Choroid plexus epithelial cell (primary cell): Measurements from ENCODE around the gene TCAF1.
"Not testable (repeated sequence)": the region's sequence is repeated elsewhere in the genome, so short reads cannot be mapped to it uniquely, and the experiment has no call there.

Experiments
- DNase-seq: peaks from one replicate; pipeline ENCODE4 v3.0.0-alpha.2; 2010; ENCODE audit warnings: low read depth
- H3K4me3 ChIP-seq: 2 replicates; pipeline ENCODE4 v1.5.1; 2011; ENCODE audit warnings: low read depth, mild to moderate bottlenecking, control low read depth, low read length, moderate library complexity
- CTCF ChIP-seq: conservative IDR thresholded peaks from 2 replicates; pipeline ENCODE4 v1.5.1; 2011; ENCODE audit warnings: low read depth, mild to moderate bottlenecking, control low read depth, inconsistent platforms, low read length, moderate library complexity

TCAF1 gene

GRCh38 chr7:143855443-143855842 lies 46.5 kb downstream of the TCAF1 start:
- H3K4me3 ChIP-seq, DNase-seq: not testable (repeated sequence)

- TF ChIP-seq CTCF: no peak
- DNase-seq: no peak
- no peak overlapping the region for H3K4me3 ChIP-seq
Observed at GRCh38 chr7:143850682-143851081, 51.3 kb downstream of the TCAF1 start.

- no peak overlapping the region for H3K4me3 ChIP-seq
- no peak for DNase-seq
- TF ChIP-seq CTCF: no peak
Observed at GRCh38 chr7:143849785-143850479, 52.0 kb downstream of the TCAF1 start.

GRCh38 chr7:143848192-143848591 lies 53.8 kb downstream of the TCAF1 start:
- no peak overlapping the region for H3K4me3 ChIP-seq
- no peak for TF ChIP-seq CTCF
- no peak for DNase-seq

- H3K4me3 ChIP-seq: no peak overlapping the region
- DNase-seq: no peak
- TF ChIP-seq CTCF: no peak
Observed at GRCh38 chr7:143846692-143847091, 55.3 kb downstream of the TCAF1 start.

- DNase-seq: peak; percentile 6
- TF ChIP-seq CTCF: peak; percentile 19
- H3K4me3 ChIP-seq: not testable (repeated sequence)
Observed at GRCh38 chr7:143841696-143842095, 60.3 kb downstream of the TCAF1 start.

GRCh38 chr7:143840062-143840461 lies 61.9 kb downstream of the TCAF1 start:
- H3K4me3 ChIP-seq, DNase-seq: not testable (repeated sequence)

GRCh38 chr7:143837223-143837622 lies 64.8 kb downstream of the TCAF1 start:
- H3K4me3 ChIP-seq: peak overlapping the region; percentile 22
- DNase-seq: not testable (repeated sequence)
- peak; percentile 36 for TF ChIP-seq CTCF

- not testable (repeated sequence) for DNase-seq
- H3K4me3 ChIP-seq: peak overlapping the region; percentile 57
Observed at GRCh38 chr7:143836622-143837021, 65.4 kb downstream of the TCAF1 start.

GRCh38 chr7:143836088-143836487 lies 65.9 kb downstream of the TCAF1 start:
- H3K4me3 ChIP-seq, DNase-seq: not testable (repeated sequence)

- DNase-seq, H3K4me3 ChIP-seq: not testable (repeated sequence)
Observed at GRCh38 chr7:143826578-143826977, 75.4 kb downstream of the TCAF1 start.
